Stimulated activated naive CD8-positive, alpha-beta T cell treated with anti-CD3 and anti-CD28 coated beads, Interleukin-15, amount 100 ng/mL, for 72 hours (primary cell): ENCODE data around the gene MRPS25.

ENCODE experiments used
- ATAC-seq: fragments of 150-1000 bp; cut with Tn5 transposase; 2 replicates; pipeline ENCODE4 v1.10.0; 2021; ENCODE audit warnings: mild to moderate bottlenecking, moderate library complexity
- DNase-seq, 2 donors: peaks; one replicate each; pipeline ENCODE4 v3.0.0; 2021 to 2022
- H3K27ac Mint-ChIP-seq, 2 donors: one replicate each; pipeline ENCODE4 v1.8.0; 2022; ENCODE audit warnings: mild to moderate bottlenecking in 2 of 2, mixed read lengths in 2 of 2, moderate library complexity in 2 of 2
- H3K27me3 Mint-ChIP-seq: one replicate; pipeline ENCODE4 v1.8.0; 2022; ENCODE audit warnings: mixed read lengths
- H3K4me1 Mint-ChIP-seq: one replicate; pipeline ENCODE4 v1.8.0; 2022; ENCODE audit warnings: mild to moderate bottlenecking, mixed read lengths
- H3K4me3 Mint-ChIP-seq, 2 donors: one replicate each; pipeline ENCODE4 v1.8.0; 2022; ENCODE audit warnings: mild to moderate bottlenecking in 2 of 2, mixed read lengths in 2 of 2, moderate library complexity in 1 of 2
- H3K9me3 Mint-ChIP-seq, 2 donors: one replicate each; pipeline ENCODE4 v1.8.0; 2022; ENCODE audit warnings: mixed read lengths in 2 of 2

Gene MRPS25

GRCh38 chr3:15064835-15065549, at the start of gene MRPS25:
MRPS25 (minus strand) TSS chr3:15065315; CDS start chr3:15065194, 121 bp downstream.
- ATAC-seq, result peak; percentile 98
- peak; percentile 87 to 92 for DNase-seq
- Mint-ChIP-seq H3K27me3 (no peaks in the 10 kb centered on the region), H3K9me3 (no peaks in the 10 kb centered on the region), H3K4me3 (peak within 1 kb of the TSS; percentile 96 to 98), H3K27ac (peak within 1 kb of the TSS; percentile 99), H3K4me1 (peaks cover 28% of the 10 kb centered on the region)

GRCh38 chr3:15113884-15114283, 48.8 kb upstream of the MRPS25 start:
- H3K27ac Mint-ChIP-seq, result no peak overlapping the region
- DNase-seq (no peak), ATAC-seq (no peak)
- H3K4me1 Mint-ChIP-seq, result peaks cover 6% of the 10 kb centered on the region
- H3K4me3 Mint-ChIP-seq, result no peak overlapping the region
- peaks cover 4% of the 10 kb centered on the region for H3K27me3 Mint-ChIP-seq
- H3K9me3 Mint-ChIP-seq, result no peaks in the 10 kb centered on the region

DNA sequence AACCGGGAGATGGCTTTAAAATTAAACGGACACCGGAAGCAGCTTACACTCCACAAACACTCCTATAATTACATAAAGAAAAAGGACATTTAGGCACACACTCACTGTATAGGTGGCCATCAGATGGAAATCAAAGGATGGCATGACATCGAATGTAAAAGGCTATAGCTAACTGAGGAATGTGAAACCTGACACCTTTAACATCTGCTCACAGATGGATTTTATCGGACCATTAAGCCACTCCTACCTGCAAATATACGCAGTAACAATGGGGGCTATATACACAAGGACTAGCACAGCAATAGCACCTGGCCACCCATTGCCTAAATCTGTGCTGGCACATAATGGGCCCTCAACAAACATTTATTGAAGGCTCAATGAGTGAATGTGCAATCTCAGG, 48.4 kb upstream of the MRPS25 start:
- DNase-seq (no peak), ATAC-seq (no peak)
- H3K27ac Mint-ChIP-seq, result no peak overlapping the region
- peaks cover 5% of the 10 kb centered on the region for H3K4me1 Mint-ChIP-seq
- H3K4me3 Mint-ChIP-seq, result no peak overlapping the region
- H3K9me3 Mint-ChIP-seq, result no peaks in the 10 kb centered on the region
- H3K27me3 Mint-ChIP-seq, result peaks cover 8% of the 10 kb centered on the region

DNA sequence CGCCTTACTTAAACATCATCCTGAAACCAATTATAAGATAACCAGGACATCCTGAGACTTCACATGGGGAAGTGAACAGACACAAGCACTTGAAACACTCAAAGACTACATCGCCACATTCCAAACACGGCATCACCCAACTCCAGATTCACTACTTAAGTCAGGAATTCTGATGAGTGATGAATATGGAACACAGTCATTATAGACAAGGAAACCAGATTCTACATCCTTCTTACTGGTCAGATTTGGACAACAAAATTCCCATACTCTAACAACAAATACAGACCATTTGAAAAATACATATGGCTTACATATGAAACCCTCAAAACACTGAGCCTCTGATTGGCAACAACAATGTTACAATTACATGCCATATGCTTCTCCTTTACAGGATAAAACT, 46.9 kb upstream of the MRPS25 start:
- Mint-ChIP-seq H3K27ac (no peak overlapping the region), H3K27me3 (peaks cover 18% of the 10 kb centered on the region), H3K4me1 (peaks cover 18% of the 10 kb centered on the region), H3K9me3 (no peaks in the 10 kb centered on the region), H3K4me3 (no peak overlapping the region)
- ATAC-seq (no peak), DNase-seq (no peak)

- H3K27ac Mint-ChIP-seq, result no peak overlapping the region
- DNase-seq (no peak), ATAC-seq (no peak)
- H3K4me3 Mint-ChIP-seq, result no peak overlapping the region
- peaks cover 18% of the 10 kb centered on the region for H3K4me1 Mint-ChIP-seq
- H3K27me3 Mint-ChIP-seq, result peaks cover 19% of the 10 kb centered on the region
- H3K9me3 Mint-ChIP-seq, result no peaks in the 10 kb centered on the region
These were observed 45.1 kb upstream of the MRPS25 start for GRCh38 chr3:15110206-15110605.

DNA sequence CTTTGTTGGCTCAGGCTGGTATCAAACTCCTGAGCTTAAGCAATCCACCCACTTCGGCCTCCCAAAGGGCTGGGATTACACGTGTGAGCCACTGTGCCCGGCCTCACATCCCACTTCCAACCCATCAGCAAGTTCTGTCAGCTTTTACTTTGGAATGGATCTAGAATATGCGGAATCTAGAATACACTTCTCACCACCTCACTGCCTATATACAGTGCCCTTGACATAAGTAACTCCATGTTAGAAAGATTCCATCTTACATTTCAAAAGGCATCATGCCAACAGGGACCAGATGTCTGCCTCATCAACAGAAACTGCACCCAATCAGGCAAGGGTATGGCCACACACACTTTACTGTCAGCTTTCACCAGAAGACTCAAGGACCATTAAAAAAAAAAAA, 43.8 kb upstream of the MRPS25 start:
- no peak overlapping the region for H3K27ac Mint-ChIP-seq
- DNase-seq (no peak), ATAC-seq (no peak)
- H3K27me3 Mint-ChIP-seq, result peaks cover 19% of the 10 kb centered on the region
- H3K4me1 Mint-ChIP-seq, result peaks cover 18% of the 10 kb centered on the region
- peak overlapping the region in 1 of 2 donors; percentile 24 for H3K4me3 Mint-ChIP-seq
- no peaks in the 10 kb centered on the region for H3K9me3 Mint-ChIP-seq

DNA sequence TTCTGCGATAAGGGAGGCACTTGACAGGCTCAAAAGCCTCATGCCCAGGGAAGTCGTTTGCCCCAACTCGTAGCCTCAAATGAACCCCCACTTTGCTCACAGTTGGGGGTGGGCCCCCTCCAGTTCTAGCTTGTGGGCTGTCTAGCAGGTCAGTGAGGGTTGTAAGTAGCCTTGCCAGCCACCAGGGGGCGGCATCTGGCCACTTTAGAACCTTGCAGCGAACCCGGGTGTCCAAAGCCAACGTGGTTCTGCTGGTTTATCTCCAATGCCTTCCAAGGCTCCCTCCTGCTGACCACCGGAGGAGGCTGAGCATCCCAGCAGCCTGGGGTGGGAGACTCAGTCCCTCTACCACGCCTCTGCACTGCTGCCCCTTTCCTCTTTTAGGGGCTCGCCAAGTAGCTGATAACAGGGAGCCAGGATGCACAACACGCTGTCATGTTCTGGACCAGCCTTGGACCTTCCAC, 43.0 kb upstream of the MRPS25 start:
- Mint-ChIP-seq H3K4me1 (peaks cover 18% of the 10 kb centered on the region), H3K27ac (no peak overlapping the region), H3K9me3 (no peaks in the 10 kb centered on the region), H3K4me3 (no peak overlapping the region), H3K27me3 (peaks cover 19% of the 10 kb centered on the region)
- DNase-seq (peak; percentile 74 to 76), ATAC-seq (peak; percentile 95)

DNA sequence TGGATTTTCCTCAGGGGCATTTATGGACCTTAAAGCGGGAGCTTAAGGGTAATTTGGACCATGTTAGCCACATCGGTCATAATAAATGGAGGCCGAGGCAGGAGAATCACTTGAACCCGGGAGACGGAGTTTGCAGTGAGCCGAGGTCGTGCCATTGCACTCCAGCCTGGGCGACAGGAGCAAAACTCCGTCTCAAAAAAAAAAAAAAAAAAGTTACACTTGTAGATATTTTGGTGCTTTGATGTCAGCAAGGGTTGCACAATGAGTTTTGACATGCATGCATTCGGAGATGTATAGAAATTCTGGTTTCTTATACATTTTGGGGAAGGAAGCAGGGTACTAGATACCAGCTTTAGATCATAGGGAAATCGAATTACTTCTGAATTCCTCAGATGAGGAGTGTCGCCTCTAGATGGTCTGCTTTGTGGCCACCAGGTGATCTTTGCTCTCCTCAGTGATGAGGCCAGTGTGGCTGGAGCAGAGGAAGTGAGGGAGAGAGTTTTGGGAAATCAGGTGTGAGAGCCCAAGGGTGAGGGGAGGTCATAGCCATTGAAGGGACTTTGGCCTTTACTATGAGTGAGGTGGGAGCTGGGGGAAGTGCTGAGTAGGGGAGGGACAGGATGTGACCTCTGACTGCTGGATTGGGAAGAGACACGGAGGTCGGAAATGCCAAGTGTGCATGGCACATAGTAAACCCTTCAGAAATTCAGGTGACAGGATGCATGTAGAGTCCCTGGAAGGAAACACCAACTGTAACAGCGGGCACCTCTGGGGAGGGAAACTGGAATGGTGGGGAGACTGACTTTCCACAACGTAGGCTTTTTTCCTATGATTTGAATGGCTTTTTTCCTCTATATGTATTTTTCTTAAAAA, 42.2 kb upstream of the MRPS25 start:
- H3K9me3 Mint-ChIP-seq, result no peaks in the 10 kb centered on the region
- H3K4me1 Mint-ChIP-seq, result peaks cover 18% of the 10 kb centered on the region
- peaks cover 25% of the 10 kb centered on the region for H3K27me3 Mint-ChIP-seq
- H3K27ac Mint-ChIP-seq, result no peak overlapping the region
- ATAC-seq (no peak), DNase-seq (no peak)
- H3K4me3 Mint-ChIP-seq, result no peak overlapping the region

- H3K4me3 Mint-ChIP-seq, result no peak overlapping the region
- peaks cover 18% of the 10 kb centered on the region for H3K27me3 Mint-ChIP-seq
- no peak overlapping the region for H3K27ac Mint-ChIP-seq
- no peak for ATAC-seq
- no peak for DNase-seq
- H3K4me1 Mint-ChIP-seq, result peaks cover 25% of the 10 kb centered on the region
- H3K9me3 Mint-ChIP-seq, result no peaks in the 10 kb centered on the region
These were observed 37.7 kb upstream of the MRPS25 start for GRCh38 chr3:15102836-15103235.

GRCh38 chr3:15102256-15102655, 37.1 kb upstream of the MRPS25 start:
- Mint-ChIP-seq H3K9me3 (no peaks in the 10 kb centered on the region), H3K4me3 (no peak overlapping the region), H3K4me1 (peaks cover 23% of the 10 kb centered on the region), H3K27ac (peak overlapping the region in 1 of 2 donors; percentile 9), H3K27me3 (peaks cover 12% of the 10 kb centered on the region)
- DNase-seq (no peak), ATAC-seq (no peak)

- no peaks in the 10 kb centered on the region for H3K9me3 Mint-ChIP-seq
- peaks cover 21% of the 10 kb centered on the region for H3K4me1 Mint-ChIP-seq
- H3K27ac Mint-ChIP-seq, result peak overlapping the region; percentile 94 to 96
- H3K27me3 Mint-ChIP-seq, result peaks cover 9% of the 10 kb centered on the region
- ATAC-seq (peak; percentile 41), DNase-seq (peak in 1 of 2 donors; percentile 29)
- H3K4me3 Mint-ChIP-seq, result peak overlapping the region; percentile 82 to 92
These were observed 34.4 kb upstream of the MRPS25 start for GRCh38 chr3:15099364-15100098.

DNA sequence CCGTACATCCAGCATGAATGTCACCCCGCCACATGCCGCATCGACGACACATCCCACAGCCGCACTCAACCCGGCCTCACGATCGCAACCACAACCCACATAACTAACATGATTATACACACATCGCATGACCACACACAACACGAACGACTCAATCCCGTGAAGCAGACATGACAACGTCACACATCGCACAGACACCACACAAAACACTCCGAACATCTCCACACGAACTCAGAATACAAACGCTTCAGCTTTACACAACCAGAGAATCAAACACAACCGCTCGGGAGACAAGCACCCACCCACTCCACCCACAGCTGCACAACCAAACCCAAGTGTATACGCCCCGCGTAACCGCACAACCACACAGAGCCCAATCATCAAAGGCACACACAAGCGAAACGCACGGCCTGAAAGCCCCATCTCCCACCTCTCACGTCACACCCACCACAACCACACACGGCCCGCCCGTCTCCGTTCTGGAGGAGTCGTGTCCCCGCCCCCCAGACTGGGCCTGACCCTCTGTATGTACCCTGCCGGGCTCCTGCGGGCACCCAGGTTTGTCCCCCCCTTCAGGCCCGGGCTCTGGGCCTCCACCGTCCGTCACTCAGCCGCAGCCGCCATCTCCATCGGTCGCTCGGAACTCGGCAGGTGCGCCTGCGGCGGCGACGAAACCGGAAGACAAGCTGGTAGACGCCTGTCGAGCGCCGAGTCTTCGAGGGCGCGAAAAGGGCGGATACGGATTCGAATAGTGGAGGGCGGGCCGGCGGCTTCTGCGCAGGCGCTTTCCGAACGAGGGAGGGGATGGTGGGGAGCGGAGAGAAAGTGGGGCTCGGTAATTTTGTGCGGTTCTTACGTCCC, 33.6 kb upstream of the MRPS25 start, which contains the start of gene RBSN:
Gene RBSN (minus strand): TSS at position 646 of the 861 bp plus-strand sequence. CDS start 3,028 bp downstream, outside the sequence.
- peaks cover 21% of the 10 kb centered on the region for H3K4me1 Mint-ChIP-seq
- H3K27ac Mint-ChIP-seq, result peak within 1 kb of the TSS; percentile 94 to 96
- H3K27me3 Mint-ChIP-seq, result peaks cover 9% of the 10 kb centered on the region
- ATAC-seq, result peak; percentile 94
- DNase-seq, result peak; percentile 98
- no peaks in the 10 kb centered on the region for H3K9me3 Mint-ChIP-seq
- peak within 1 kb of the TSS; percentile 82 to 92 for H3K4me3 Mint-ChIP-seq

DNA sequence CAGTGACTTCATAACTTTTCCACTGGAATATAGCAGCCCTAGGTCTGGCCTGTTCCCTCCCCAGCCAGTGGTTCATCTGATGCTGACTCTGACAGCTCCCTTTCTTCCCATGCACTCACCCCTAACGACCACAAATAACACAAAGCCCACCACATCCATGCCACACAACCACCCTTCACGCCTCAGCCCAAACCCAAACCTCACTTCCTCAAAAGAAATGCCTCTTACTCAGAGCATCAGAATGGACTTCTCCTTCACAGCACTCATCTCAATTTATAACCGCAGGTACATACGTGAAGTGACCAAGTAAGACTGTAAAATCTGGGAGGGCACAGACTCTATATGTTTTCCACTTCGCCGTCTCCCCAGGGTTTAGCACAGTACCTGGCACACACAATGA, 32.8 kb upstream of the MRPS25 start:
- H3K9me3 Mint-ChIP-seq, result no peaks in the 10 kb centered on the region
- peaks cover 21% of the 10 kb centered on the region for H3K4me1 Mint-ChIP-seq
- ATAC-seq (peak; percentile 10), DNase-seq (peak; percentile 50 to 73)
- H3K27me3 Mint-ChIP-seq, result peaks cover 9% of the 10 kb centered on the region
- H3K4me3 Mint-ChIP-seq, result peak overlapping the region; percentile 82 to 92
- H3K27ac Mint-ChIP-seq, result peak overlapping the region; percentile 4 to 60

GRCh38 chr3:15096046-15096445, 30.9 kb upstream of the MRPS25 start:
- Mint-ChIP-seq H3K4me3 (no peak overlapping the region), H3K4me1 (peaks cover 21% of the 10 kb centered on the region), H3K9me3 (no peaks in the 10 kb centered on the region), H3K27ac (no peak overlapping the region), H3K27me3 (no peaks in the 10 kb centered on the region)
- DNase-seq (no peak), ATAC-seq (no peak)
